AML-193 (cell line): Measurements from ENCODE around the gene TBPL2.
"Not testable (repeated sequence)": the region's sequence is repeated elsewhere in the genome, so short reads cannot be mapped to it uniquely, and the experiment has no call there.

Experiments used
- DNase-seq, 2 experiments: peaks; one replicate each; lab custom pipeline; 2025; lab: John Stamatoyannopoulos, UW

The TBPL2 gene

GRCh38 chr14:55440385-55440784 lies at the start of gene TBPL2:
Gene TBPL2, minus strand, starts transcription at chr14:55440616. Its CDS starts 167 bp downstream, at chr14:55440449.
- DNase-seq, result no peak

GRCh38 chr14:55488204-55488603 lies 47.8 kb upstream of the TBPL2 start:
- DNase-seq, result no peak

- DNase-seq, result no peak
These were observed 42.7 kb upstream of the TBPL2 start for GRCh38 chr14:55482936-55483605.

- DNase-seq, result no peak
These were observed 41.4 kb upstream of the TBPL2 start for GRCh38 chr14:55481769-55482168.

- no peak for DNase-seq
These were observed 37.3 kb upstream of the TBPL2 start for GRCh38 chr14:55477680-55478079.

GRCh38 chr14:55476448-55476847 lies 36.0 kb upstream of the TBPL2 start:
- DNase-seq, result not testable (repeated sequence)

GRCh38 chr14:55473786-55474185 lies 33.4 kb upstream of the TBPL2 start:
- no peak for DNase-seq

GRCh38 chr14:55470025-55470424 lies 29.6 kb upstream of the TBPL2 start:
- peak; percentile 18 to 46 for DNase-seq

GRCh38 chr14:55467307-55467706 lies 26.9 kb upstream of the TBPL2 start:
- DNase-seq, result no peak

GRCh38 chr14:55458800-55459515 lies 18.5 kb upstream of the TBPL2 start:
- peak; percentile 20 to 33 for DNase-seq

- no peak for DNase-seq
These were observed 17.1 kb upstream of the TBPL2 start for GRCh38 chr14:55457496-55457895.

GRCh38 chr14:55456411-55456810 lies 16.0 kb upstream of the TBPL2 start:
- not testable (repeated sequence) for DNase-seq

GRCh38 chr14:55454264-55455002 lies 14.0 kb upstream of the TBPL2 start:
- DNase-seq, result peak; percentile 32 to 40

- DNase-seq, result no peak
These were observed 11.5 kb upstream of the TBPL2 start for GRCh38 chr14:55451950-55452349.

- no peak for DNase-seq
These were observed 11.0 kb upstream of the TBPL2 start for GRCh38 chr14:55451398-55451797.

GRCh38 chr14:55450987-55451386 lies 10.6 kb upstream of the TBPL2 start:
- DNase-seq, result peak in 1 of 2 experiments; percentile 13

- DNase-seq, result no peak
These were observed 10.1 kb upstream of the TBPL2 start for GRCh38 chr14:55450539-55450938.

- peak; percentile 4 to 11 for DNase-seq
These were observed 9.7 kb upstream of the TBPL2 start for GRCh38 chr14:55450124-55450523.

GRCh38 chr14:55449116-55449515 lies 8.7 kb upstream of the TBPL2 start:
- no peak for DNase-seq

- DNase-seq, result no peak
These were observed 7.8 kb upstream of the TBPL2 start for GRCh38 chr14:55448141-55448614.

GRCh38 chr14:55446833-55447232 lies 6.4 kb upstream of the TBPL2 start:
- DNase-seq, result no peak

- peak; percentile 68 to 72 for DNase-seq
These were observed 5.8 kb upstream of the TBPL2 start for GRCh38 chr14:55446127-55446736.
